HG03442 (cell line): ENCODE measurements around the gene HSD17B11.
"Not testable (repeated sequence)": the region's sequence is repeated elsewhere in the genome, so short reads cannot be mapped to it uniquely, and the experiment has no call there.

Experiments used
- ATAC-seq: cut with Tn5 transposase; IDR thresholded peaks from one replicate; pipeline ENCODE4 v1.9.1; 2021; ENCODE audit warnings: mild to moderate bottlenecking, moderate library complexity; ENCODE audit not compliant: unreplicated experiment

The HSD17B11 gene

DNA sequence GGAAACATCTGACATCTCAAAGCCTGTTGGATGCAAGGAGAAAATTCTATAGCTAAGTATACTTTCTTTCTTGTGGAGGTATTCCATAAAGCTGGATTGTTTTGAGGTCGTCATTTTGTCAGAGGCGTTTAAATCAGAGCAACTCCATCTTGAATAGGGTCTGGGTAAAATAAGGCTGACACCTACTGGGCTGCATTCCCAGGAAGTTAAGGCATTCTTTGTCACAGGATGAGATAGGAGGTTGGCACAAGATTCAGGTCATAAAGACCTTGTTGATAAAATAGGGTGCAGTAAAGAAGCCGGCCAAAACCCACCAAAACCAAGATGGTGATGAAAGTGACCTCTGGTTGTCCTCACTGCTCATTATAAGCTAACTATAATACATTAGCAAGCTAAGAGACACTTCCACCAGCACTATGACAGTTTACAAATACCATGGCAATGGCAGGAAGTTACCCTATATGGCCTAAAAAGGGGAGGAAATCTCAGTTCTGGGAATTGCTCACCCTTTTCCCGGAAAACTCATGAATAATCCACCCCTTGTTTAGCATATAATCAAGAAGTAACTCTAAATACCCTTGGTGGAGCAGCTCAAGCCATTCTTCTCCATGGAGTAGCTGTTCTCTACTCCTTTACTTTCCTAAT is 80.2 kb downstream of the HSD17B11 start:
- no peak for ATAC-seq

DNA sequence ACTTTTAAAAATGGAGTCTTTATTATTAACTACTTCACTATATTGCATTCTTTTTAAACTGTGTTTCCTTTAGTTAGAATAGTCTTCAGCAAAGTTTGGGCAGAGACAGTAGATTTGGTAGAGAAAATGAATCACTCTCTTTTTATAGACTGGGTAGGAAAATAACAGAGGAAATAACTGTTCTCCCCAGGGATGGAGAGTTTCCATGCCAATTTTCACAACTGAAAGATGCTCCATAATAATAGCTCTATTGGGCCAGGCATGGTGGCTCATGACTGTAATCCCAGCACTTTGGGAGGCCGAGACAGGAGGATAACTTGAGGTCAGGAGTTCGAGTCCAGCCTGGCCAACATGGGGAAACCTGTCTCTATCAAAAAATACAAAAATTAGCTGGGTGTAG is 81.4 kb downstream of the HSD17B11 start:
- no peak for ATAC-seq

DNA sequence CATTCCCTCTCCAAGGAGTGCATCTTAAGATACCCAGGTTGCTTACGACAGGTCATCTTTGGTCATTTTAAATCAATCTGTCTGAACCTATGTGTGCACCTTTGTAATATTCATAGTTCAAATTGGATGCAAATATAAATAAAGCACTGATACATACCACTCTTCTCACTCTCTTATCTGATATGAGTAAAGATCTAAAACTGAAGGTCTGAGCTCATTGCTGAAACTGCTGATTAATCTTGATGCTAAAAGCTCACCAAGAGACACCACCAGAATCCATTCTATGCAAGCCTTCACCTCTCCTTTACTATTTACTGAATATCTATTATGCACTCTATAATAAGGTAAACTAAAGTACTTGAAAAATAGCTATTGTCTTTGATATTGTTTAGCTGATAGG is 84.9 kb downstream of the HSD17B11 start:
- no peak for ATAC-seq

- no peak for ATAC-seq
Measured at GRCh38 chr4:87305562-87305961, 85.4 kb downstream of the HSD17B11 start.

DNA sequence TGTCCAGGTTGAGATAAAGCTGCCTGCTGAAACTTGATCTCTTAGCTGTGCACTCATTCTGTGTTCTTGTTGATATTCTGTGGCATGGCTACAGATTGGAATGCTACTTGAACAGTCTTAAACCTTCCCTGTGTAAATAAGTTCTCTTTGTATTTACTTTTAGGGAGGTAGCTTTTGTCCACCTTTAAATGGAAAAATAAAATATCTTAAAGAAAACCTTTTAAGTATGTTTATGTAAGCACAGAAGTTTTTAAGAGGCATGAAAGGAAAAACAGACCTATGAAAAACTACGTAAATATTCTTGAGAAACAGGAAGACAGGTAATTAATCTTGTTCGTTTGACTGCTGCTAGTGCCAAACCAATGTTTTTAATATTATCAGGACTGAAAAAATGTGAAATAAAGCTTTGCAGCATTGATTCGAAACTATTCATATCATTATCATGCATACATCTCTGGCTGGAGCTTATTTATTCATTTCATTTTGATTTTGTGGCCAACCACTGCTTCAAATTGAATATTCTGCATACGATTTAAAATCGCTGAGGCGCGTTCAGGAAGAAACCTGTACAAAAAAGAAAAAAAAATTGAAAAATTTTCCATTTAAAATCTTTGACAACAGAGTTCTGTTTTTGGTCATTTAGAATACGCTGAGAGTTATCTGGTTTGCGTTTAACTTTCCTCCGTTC is 86.1 kb downstream of the HSD17B11 start:
- ATAC-seq: no peak

- ATAC-seq: no peak
Measured at GRCh38 chr4:87299898-87300297, 91.1 kb downstream of the HSD17B11 start.

GRCh38 chr4:87298362-87298761 is 92.6 kb downstream of the HSD17B11 start:
- ATAC-seq: no peak

- ATAC-seq: not testable (repeated sequence)
Measured at GRCh38 chr4:87294911-87295310, 96.1 kb downstream of the HSD17B11 start.

GRCh38 chr4:87293889-87294288 is 97.1 kb downstream of the HSD17B11 start:
- ATAC-seq: not testable (repeated sequence)

DNA sequence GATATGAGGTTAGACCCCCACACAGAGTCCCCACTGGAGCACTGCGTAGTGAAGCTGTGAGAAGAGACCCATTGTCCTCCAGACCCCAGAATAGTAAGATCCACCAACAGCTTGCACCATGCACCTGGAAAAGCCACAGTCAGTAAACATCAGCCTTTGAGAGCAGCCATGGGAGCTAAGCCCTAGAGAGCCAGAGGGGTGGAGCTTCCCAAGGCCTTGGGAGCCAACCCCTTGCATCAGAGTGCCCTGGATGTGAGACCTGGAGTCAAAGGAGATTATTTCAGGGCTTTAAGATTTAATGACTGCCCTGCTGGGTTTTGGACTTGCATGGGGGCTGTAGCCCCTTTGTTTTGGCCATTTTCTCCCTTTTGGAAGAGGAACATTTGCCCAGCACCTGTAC is 104.0 kb downstream of the HSD17B11 start:
- ATAC-seq: no peak
